Measurements from ENCODE around the gene REEP1.
"Not testable (repeated sequence)": the region's sequence is repeated elsewhere in the genome, so short reads cannot be mapped to it uniquely, and the experiment has no call there.

The REEP1 gene

DNA sequence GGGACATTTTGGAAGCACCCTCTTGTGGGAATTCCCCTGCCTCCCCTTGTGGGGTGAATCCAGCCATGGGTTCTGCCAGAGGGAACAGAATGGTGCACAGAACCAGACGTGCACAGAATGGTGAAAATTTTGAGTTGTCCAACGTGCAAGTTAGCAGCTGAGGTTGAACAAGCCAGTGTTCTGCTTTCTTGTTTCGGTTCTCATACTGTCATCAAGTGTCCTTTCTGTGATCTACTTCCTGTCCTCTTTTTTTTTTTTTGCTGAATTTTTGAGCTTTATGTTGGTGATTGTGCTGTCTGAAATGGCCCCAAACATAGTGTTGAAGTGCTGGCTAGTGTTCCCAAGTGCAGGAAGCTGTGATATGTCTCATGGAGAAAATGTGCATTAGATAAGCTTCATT, 21.5 kb upstream of the REEP1 start:
- Mint-ChIP-seq H3K4me3 (peak overlapping the region; percentile 8), H3K9me3 (no peaks in the 10 kb centered on the region), H3K4me1 (peaks cover 10% of the 10 kb centered on the region), H3K27ac (no peak overlapping the region), H3K27me3 (no peaks in the 10 kb centered on the region), H3K36me3 (no peaks in the 10 kb centered on the region)
- ATAC-seq = peak; percentile 85

DNA sequence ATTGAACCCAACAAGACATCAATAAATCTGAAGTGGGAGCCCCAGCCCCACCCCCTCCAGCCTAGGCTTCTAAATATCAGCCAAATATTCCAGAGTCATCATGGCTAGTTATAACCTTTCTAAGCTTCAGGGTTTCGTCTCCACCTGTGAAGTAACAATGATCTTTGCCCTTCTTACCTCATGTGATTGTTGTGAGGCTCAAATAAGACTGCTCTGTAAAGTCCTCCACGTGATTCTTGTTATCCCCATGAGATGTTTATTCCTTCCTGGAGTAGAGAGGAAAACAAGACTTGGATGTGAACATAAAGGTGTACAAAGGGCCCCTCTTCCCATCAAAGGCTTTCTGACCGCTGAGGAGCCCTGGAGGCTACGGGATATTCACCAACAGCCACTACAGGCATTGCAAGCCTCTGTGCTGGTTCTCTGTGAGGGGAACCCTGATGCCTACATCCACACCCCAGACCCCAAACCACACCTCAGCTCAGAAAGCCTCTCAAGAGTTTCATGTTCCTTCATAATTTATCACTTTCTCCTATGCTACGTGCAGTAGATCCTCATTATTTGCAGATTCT, 20.1 kb upstream of the REEP1 start:
- Mint-ChIP-seq H3K4me3 (no peak overlapping the region), H3K9me3 (no peaks in the 10 kb centered on the region), H3K27ac (no peak overlapping the region), H3K4me1 (peaks cover 10% of the 10 kb centered on the region), H3K27me3 (peaks cover 2% of the 10 kb centered on the region), H3K36me3 (no peaks in the 10 kb centered on the region)
- ATAC-seq = no peak

DNA sequence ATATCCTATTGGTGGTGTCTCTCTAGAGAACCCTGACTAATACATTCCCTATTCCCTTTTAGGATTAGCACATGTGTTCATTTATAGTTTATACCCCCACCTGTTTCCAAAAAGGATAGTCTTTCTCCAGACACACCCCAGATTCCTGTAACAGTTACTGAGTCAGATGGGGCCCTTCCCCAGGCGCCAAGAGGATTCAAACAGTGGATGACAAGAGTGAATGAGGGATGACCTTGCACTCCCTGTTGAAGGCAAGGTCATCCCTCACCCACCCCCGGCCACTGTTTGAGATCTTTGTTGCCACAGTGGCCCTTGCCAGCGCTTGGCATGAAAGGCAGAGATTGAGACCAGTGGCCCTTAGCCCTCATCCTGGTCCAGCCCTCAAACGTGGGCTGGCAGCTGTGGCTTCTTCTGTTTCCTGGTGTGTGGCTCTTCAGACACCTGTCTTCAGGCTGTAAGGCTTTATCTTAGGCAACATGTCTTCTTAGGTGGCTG, 15.3 kb upstream of the REEP1 start:
- H3K27ac Mint-ChIP-seq = no peak overlapping the region
- no peaks in the 10 kb centered on the region for H3K36me3 Mint-ChIP-seq
- H3K27me3 Mint-ChIP-seq = peaks cover 20% of the 10 kb centered on the region
- H3K9me3 Mint-ChIP-seq = no peaks in the 10 kb centered on the region
- H3K4me1 Mint-ChIP-seq = no peaks in the 10 kb centered on the region
- no peak overlapping the region for H3K4me3 Mint-ChIP-seq
- ATAC-seq = no peak

DNA sequence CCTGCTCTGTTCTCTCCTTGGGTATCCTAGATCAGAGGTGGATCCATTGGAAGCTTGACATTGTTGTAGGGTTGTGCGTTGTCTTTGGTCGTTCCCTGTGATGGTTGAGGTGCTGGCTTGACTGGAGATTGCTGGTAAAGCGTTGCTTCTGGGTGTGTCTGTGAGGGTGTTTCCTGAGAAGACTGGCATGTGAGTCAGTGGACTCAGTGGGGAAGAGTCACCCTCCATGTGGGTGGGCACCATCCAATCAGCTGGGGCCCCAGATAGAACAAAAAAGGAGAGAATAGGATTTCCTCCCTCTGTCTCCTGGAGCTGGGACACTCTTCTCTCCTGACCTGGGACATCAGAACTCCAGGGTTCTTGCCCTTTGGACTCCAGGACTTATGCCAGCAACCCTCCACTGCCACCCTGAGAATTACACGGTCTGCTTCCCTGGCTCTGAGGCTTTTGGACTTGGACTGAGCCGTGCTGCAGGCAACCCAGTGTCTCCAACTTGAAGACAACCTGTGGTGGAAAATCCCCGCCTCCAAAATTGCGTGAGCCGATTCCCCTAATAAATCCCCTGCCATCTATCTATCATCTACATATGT, 14.8 kb upstream of the REEP1 start:
- ATAC-seq = no peak
- H3K27me3 Mint-ChIP-seq = peaks cover 26% of the 10 kb centered on the region
- H3K36me3 Mint-ChIP-seq = no peaks in the 10 kb centered on the region
- no peaks in the 10 kb centered on the region for H3K4me1 Mint-ChIP-seq
- H3K27ac Mint-ChIP-seq = no peak overlapping the region
- H3K4me3 Mint-ChIP-seq = no peak overlapping the region
- no peaks in the 10 kb centered on the region for H3K9me3 Mint-ChIP-seq

DNA sequence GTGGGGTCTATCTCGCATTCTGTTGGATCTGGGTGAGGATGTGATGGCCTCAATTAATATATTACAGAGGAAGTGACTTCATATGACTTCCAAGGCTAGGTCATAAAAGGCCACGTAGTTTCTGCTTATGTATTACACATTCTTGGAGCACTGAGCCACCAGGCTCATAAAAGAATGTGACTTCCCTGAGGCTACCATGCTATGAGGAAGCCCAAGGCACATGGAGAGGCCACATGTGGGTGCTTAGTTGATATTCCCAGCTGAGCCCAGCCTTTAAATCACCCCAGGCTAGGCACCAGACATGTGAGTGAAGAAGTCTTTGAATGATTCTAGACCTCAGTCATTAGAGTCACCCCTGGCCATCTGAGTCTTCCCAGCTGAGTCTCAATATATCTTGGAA, 13.3 kb upstream of the REEP1 start:
- no peak overlapping the region for H3K4me3 Mint-ChIP-seq

DNA sequence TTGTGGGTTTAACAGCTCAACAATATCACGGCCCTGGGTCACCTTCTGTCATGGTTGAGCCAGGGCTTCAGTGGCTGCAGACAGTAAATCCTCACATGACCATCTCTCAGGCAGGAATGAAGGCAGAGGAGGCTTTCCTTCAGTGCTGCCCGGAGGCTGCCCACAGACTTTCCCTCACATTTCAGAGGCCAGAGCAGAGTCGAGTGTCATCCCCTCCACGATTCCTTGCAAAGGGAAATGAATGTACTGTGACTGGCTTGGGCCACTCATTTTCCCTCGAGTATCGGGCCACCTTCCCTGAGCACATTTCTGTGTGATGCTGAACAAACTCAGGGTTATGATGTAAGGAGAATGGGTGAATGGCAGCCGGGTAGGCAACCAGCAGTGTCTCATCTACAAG, 10.0 kb upstream of the REEP1 start:
- H3K36me3 Mint-ChIP-seq = no peaks in the 10 kb centered on the region
- no peak for ATAC-seq
- no peaks in the 10 kb centered on the region for H3K9me3 Mint-ChIP-seq
- H3K27me3 Mint-ChIP-seq = peaks cover 35% of the 10 kb centered on the region
- no peak overlapping the region for H3K4me3 Mint-ChIP-seq
- no peak overlapping the region for H3K27ac Mint-ChIP-seq
- H3K4me1 Mint-ChIP-seq = no peaks in the 10 kb centered on the region

More for the DNA sequence above, 13.3 kb upstream of the REEP1 start:
- no peaks in the 10 kb centered on the region for H3K9me3 Mint-ChIP-seq
- no peaks in the 10 kb centered on the region for H3K36me3 Mint-ChIP-seq
- H3K27ac Mint-ChIP-seq = no peak overlapping the region
- ATAC-seq = no peak
- H3K27me3 Mint-ChIP-seq = peaks cover 38% of the 10 kb centered on the region
- H3K4me1 Mint-ChIP-seq = no peaks in the 10 kb centered on the region

DNA sequence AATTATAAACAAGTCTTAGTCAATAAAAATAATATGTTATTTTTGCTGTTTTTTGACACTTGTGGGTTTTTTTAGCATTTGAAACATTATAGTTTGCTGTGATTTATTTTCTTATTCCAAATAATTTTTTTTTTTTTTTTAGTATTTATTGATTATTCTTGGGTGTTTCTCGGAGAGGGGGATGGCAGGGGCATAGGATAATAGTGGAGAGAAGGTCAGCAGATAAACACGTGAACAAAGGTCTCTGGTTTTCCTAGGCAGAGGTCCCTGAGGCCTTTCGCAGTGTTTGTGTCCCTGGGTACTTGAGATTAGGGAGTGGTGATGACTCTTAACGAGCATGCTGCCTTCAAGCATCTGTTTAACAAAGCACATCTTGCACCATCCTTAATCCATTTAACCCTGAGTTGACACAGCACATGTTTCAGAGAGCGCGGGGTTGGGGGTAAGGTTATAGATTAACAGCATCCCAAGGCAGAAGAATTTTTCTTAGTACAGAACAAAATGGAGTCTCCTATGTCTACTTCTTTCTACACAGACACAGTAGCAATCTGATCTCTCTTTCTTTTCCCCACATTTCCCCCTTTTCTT, 8.5 kb upstream of the REEP1 start:
- H3K27me3 Mint-ChIP-seq = peaks cover 34% of the 10 kb centered on the region
- not testable (repeated sequence) for H3K36me3 Mint-ChIP-seq, H3K9me3 Mint-ChIP-seq, H3K4me3 Mint-ChIP-seq, H3K4me1 Mint-ChIP-seq, H3K27ac Mint-ChIP-seq, ATAC-seq

DNA sequence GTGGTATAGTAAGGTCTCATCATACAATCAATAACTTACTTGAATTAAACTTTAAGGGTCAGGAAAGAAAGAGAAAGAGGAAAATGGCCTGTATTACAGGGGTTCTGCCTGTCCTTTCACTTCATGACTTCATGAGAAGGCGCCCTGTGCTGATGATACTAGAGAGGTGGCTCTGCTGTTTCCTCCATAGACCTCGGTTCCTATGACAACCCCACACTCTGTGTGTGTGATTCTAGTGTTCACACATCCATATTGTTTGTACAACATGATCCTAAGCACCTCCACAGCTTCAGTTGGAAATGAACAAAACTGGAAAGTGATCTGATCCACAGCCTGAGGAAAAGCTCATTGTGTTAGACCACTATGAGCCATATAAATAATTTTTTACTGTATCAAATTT, 7.0 kb upstream of the REEP1 start:
- Mint-ChIP-seq H3K27me3 (peaks cover 49% of the 10 kb centered on the region), H3K4me1 (no peaks in the 10 kb centered on the region), H3K36me3 (no peaks in the 10 kb centered on the region), H3K9me3 (peaks cover 9% of the 10 kb centered on the region), H3K4me3 (no peak overlapping the region), H3K27ac (no peak overlapping the region)
- ATAC-seq = no peak

DNA sequence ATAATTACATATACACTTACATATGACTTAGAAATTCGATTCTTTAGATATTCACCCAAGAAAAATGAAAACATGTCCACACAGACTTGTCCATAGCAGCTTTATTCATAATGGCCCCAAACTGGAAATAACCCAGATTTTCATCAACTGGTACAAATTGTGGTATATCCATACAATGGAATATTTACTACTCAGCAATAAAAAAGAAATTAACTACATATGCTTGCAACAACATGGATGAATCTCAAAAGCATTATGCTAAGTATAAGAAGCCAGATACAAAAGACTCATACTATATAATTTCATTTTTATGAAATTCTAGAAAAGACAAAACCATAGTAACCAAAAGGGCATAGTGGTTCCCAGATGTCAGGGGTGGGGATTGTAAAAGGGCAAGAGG, 5.1 kb upstream of the REEP1 start:
- Mint-ChIP-seq H3K27ac (no peak overlapping the region), H3K4me3 (no peak overlapping the region), H3K4me1 (peaks cover 6% of the 10 kb centered on the region), H3K9me3 (peaks cover 9% of the 10 kb centered on the region), H3K27me3 (peaks cover 52% of the 10 kb centered on the region), H3K36me3 (no peaks in the 10 kb centered on the region)
- no peak for ATAC-seq

DNA sequence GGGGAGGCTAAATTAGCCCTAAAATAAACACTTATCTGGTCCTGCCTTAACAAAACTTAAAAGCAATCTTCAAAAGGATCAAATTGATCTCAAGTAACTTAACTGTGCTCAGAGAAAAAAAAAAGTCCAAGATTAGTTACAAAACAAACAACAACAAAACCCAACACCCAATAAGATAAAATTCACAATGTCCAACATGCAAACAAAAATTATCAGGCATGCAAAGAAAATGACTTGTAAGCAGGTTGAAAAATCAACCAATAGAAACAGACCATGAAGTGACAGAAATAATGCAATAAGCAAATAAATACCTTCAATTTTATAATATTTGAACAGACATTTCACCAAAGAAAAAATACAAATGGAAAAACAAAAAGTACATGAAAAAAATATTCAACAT, 4.0 kb upstream of the REEP1 start:
- H3K4me1 Mint-ChIP-seq = peaks cover 12% of the 10 kb centered on the region
- no peaks in the 10 kb centered on the region for H3K36me3 Mint-ChIP-seq
- H3K27ac Mint-ChIP-seq = no peak overlapping the region
- H3K27me3 Mint-ChIP-seq = peaks cover 50% of the 10 kb centered on the region
- no peak overlapping the region for H3K4me3 Mint-ChIP-seq
- H3K9me3 Mint-ChIP-seq = peaks cover 9% of the 10 kb centered on the region
- ATAC-seq = no peak

DNA sequence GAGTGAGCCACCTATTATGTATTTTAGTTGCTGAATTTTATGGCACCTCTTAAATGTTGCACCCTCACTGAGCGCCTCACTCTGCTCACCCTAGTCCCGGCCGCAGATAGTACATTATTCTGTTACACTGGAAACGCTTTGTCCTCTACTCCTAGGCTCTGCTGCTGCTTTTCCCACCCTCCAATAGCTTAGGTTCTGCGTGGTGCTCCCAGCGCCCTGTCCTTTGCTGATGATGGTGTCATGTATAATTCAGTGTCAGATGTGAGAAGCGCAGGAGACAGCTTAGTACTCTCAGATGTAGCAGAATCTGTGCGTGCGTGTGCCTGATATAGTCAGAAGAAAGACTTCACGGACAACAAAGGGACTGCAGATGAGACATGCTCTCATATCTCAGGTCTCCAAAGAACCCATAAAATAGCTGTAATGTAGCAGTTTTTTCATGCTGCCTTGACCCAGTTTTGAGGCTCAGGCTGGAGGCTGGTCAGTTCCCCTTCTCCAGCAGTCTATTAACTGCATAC, 1.4 kb upstream of the REEP1 start:
- peaks cover 72% of the 10 kb centered on the region for H3K27me3 Mint-ChIP-seq
- no peak overlapping the region for H3K27ac Mint-ChIP-seq
- H3K36me3 Mint-ChIP-seq = no peaks in the 10 kb centered on the region
- H3K9me3 Mint-ChIP-seq = peaks cover 9% of the 10 kb centered on the region
- H3K4me1 Mint-ChIP-seq = peaks cover 14% of the 10 kb centered on the region
- no peak for ATAC-seq
- H3K4me3 Mint-ChIP-seq = no peak overlapping the region

DNA sequence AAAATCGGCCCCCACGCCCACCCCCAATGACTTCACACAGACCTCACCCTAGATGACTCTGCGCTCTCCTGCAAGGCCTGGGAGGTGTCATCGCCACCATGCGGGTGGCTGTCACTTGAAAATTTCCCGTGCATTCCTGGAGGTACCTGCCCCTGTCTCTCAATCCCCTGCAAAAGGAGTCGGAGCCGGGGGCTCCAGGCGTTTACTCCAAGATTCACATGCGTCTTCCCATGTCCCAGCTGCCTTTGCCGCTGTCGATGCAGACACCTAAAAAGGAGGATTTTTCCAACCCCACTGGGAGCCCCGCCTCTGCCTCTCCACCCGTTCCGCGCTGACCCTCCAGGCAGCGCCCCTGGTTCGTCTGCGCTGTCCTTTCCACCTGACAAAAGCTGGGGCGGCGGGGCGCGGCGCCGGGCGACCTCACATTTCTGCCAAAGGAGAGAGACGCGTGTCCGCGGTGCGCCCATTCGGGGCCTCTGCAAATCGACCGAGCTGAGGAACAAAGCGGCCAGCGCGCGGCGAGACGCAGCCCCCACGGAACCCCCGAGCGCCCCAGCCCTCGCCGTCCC, 667 bp downstream of the REEP1 start:
- Mint-ChIP-seq H3K4me3 (peak overlapping the region; percentile 75), H3K9me3 (peaks cover 9% of the 10 kb centered on the region), H3K36me3 (no peaks in the 10 kb centered on the region), H3K27ac (no peak overlapping the region), H3K27me3 (peaks cover 84% of the 10 kb centered on the region), H3K4me1 (peaks cover 14% of the 10 kb centered on the region)
- no peak for ATAC-seq

DNA sequence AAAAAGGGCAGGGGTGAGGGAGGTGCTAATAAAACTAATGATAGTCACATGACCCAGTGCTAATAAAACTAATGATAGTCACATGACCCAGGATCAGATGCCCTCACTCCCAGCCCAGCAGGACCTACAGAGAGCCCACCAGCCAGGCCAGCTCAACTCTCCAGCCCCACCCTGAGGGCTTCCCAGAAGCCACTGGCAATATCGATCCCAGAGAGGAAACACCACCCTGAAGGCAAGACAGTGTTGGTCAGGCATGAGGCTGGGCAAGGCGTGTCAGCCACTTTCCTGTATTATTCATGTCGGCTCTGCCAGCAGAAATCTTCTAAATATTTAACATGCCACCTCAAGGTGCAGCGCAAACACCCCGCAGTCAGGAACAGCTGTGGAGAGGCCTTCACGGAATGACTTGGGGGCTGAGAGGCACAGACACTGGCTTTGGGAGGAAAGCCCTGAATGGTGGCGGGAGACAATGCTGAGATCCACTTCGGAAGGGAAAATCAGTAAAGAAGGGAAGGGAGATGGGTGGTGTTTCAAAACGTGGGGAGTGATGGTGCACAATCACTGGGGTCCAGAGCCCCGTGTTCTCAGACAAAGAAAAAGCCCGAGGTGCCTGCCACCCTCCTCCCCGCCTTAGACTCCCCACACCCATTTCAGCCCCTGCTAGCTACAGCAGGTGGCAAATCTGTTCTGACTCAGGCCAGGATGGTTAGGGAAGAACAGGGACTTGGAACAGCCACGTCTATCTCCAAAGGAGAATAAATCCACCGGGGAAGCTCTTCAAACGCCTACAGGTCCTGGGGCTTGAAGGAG, 1.4 kb downstream of the REEP1 start:
- Mint-ChIP-seq H3K4me3 (no peak overlapping the region), H3K4me1 (peaks cover 14% of the 10 kb centered on the region), H3K27ac (no peak overlapping the region), H3K36me3 (no peaks in the 10 kb centered on the region), H3K27me3 (peaks cover 87% of the 10 kb centered on the region), H3K9me3 (peaks cover 4% of the 10 kb centered on the region)
- ATAC-seq = no peak

DNA sequence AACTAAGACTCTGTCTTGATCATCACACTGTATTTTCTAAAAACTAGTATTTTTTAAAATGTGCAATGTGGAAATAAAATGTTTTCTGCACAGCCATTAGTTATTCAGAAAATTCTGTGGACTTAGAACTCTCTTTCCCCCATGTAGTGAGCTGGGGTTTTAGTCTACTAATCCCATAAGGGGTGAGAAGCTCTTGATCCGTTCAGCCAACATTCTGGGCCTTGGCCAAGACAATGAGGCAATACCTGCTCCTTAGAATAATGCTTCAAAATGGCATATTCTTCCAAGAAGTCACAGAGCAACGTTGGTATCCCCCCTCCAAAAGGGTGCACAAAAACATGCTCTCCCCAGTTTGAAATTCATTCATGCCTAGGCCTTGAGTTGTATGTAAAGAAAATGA, 4.0 kb downstream of the REEP1 start:
- no peak for ATAC-seq
- Mint-ChIP-seq H3K36me3 (no peaks in the 10 kb centered on the region), H3K9me3 (no peaks in the 10 kb centered on the region), H3K27me3 (peaks cover 74% of the 10 kb centered on the region), H3K4me3 (no peak overlapping the region), H3K4me1 (peaks cover 14% of the 10 kb centered on the region), H3K27ac (no peak overlapping the region)

DNA sequence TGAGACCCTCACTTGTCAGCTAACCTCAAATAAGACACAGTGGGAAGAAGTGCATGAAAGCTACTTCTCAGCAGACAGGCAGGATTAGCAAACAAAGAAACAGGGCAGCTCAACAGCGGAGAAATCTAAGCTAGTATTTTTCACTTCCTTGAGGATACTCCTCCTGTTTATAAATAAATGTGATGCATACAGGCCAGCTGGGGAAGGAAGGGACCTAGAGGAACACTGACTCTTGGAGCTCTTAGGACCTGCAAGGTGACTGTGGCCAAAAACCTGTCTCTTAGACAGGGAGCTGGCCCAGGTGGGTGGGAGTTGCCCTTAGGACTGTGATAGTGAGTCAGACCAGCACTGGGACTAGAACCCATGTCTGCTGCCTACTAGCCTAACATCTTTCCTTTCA, 4.8 kb downstream of the REEP1 start:
- Mint-ChIP-seq H3K4me1 (peaks cover 8% of the 10 kb centered on the region), H3K36me3 (no peaks in the 10 kb centered on the region), H3K27ac (no peak overlapping the region), H3K27me3 (peaks cover 70% of the 10 kb centered on the region), H3K9me3 (no peaks in the 10 kb centered on the region), H3K4me3 (no peak overlapping the region)
- no peak for ATAC-seq

Measured in stimulated activated memory B cell treated with anti-CD40 and anti-IgM and Interleukin-4, amounts not matched to agents 10 μg/mL and 1 μg/mL and 100 μg/mL, for 72 hours (primary cell).